Measurements from ENCODE around the gene ITPR1.

ITPR1 gene

DNA sequence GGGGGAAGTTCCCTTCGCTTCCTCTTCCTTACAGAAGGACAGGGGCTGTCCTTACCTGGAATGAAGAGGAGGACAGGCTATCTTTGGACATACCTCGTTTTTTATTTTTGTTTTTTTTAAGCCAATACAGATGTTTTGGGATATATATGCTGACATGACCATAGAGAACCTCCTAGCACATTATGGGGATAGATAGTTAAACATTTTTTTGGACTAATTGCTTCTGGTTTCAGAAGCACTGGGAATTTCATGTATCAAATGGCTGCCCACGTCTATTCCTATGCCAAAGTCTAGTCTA lies 247.9 kb downstream of the ITPR1 start:
- DNase-seq (ENCODE audit: low read depth, low spot score), result no peak

DNA sequence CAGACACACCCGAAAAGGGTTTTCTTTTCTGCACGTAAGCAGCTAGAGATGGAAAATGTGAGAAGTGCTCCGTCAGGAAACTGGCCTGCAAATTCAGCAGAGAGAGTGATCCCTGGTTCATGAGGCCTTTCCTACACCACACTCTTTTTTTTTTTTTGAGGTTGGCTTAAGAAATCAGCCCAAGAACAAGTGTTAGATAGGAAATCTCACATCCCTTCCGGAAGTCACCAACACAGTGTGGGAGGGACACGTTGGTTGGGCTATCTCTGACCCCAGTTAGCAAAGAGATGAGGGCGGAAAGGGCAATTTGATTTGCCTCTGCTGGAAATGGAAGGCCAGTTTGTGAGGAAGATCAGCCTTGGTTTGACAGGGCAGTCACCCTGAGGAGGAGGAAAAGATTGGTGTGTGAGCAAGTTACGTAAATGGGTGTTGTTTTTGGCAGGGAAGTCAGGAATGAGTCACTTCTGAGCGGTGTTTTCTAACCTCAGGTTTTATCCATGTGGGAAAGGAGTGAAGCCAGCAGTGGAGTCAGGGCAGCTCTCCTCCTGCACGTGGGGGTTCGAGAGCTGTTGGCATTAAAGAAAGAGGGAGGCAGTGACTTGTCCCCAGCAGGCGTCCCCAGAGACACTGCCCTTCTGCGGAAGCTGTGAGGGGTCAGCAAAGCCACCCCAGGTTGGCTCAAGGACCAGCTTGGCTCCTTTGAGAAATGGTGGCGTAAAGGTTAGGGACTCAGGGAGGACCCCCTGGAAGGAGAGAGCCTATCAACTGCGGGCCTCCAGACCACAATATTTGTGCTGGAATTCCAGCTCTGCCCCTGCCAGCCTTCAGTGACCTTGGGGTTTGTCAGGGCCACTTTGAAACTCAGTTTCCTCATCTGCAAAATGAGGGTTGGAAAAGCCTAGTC lies 248.5 kb downstream of the ITPR1 start:
- no peak for DNase-seq (ENCODE audit: low read depth, low spot score)

DNA sequence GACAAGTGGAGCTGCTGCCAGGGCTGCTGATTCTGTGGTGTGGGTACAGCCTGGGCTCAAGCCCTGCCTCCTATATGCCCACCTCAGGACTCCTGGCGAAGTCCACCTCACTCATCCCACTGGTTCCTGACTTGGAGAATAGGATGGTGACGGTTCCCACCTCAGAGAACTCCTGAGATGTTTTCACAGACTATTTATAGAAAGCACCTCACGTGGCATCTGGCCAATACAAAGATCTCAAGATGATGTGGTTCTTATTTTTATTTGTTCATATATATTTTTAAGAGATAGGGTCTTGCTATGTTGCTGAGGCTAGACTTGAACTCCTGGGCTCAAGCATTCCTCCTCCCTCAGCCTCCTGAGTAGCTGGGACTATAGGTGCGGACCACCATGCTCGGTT lies 249.2 kb downstream of the ITPR1 start:
- DNase-seq (ENCODE audit: low read depth, low spot score), result no peak

DNA sequence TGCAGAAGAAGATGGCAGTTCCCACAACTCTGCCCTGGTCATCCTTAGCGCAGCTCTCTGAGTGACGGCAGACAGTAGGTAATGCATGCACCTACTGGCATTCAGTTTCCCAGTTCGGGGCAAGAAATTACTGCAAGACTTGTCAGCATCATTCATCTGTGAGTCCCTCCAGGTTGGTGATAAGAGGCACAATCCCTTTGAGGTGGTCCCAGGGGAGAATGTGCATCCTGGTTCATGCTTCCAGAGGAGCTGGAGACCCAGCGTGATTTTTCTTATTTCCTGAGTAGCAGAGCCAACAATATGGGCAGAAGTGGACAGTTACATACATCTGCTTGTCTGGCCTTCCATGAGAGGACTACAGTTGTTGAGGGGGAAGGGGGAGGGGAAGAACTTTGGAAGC lies 250.2 kb downstream of the ITPR1 start:
- DNase-seq (ENCODE audit: low read depth, low spot score), result no peak

DNA sequence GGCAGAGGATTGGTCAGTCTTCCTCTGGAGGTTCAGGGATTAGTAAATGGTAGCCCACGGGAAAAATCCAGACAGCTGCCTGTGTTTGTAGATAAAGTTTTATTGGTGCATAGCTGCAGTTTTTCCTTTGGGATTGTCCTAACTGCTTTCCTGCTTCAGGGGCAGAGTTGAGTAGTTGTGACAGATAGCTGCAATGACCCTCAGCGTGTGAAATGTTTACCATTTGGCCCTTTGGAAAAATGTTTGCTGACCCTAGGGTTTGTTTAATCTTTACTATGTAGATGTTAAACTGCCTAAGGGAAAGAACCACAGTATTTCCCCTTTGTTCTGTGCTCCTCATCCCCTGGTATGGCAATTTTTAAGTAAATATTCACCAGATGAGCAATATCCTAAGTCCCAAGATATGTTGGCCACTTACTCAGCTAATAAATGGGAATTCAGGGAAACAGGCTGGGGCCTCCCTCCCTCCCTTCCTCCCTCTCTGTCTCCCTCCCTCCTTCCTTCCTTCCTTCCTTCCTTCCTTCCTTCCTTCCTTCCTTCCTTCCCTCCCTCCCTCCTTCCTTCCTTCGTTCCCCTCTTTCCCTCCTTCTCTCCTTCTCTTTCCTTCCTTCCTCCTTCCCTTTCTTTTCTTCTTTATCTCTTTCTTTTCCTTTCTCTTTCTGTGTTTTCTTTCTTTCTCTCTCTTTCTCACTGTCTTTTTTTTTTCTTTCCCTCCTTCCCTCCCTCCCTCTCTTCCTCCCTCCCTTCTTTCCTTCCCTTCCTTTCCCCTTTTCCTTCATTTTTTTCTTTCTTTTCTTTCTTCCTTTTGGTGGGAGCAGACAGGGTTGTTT lies 251.5 kb downstream of the ITPR1 start:
- DNase-seq (ENCODE audit: low read depth, low spot score), result no peak

DNA sequence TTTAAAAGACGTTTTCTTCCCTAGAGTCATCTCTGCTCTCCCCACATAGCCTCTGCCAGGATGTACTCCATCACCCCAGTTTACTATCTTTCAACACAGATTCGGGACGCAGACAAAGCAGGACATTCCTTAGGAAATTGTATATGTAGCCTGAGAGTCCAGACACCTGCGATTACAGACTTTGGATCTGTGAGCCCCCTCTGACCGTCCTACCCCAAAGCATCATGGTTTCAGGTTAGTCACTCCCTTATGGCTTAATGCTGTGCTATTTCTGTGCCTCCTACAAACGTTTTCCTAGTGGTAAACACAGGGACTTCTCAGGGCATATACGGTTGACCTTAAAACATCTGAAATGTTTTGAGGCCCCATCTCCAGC lies 252.1 kb downstream of the ITPR1 start:
- DNase-seq (ENCODE audit: low read depth, low spot score), result no peak

DNA sequence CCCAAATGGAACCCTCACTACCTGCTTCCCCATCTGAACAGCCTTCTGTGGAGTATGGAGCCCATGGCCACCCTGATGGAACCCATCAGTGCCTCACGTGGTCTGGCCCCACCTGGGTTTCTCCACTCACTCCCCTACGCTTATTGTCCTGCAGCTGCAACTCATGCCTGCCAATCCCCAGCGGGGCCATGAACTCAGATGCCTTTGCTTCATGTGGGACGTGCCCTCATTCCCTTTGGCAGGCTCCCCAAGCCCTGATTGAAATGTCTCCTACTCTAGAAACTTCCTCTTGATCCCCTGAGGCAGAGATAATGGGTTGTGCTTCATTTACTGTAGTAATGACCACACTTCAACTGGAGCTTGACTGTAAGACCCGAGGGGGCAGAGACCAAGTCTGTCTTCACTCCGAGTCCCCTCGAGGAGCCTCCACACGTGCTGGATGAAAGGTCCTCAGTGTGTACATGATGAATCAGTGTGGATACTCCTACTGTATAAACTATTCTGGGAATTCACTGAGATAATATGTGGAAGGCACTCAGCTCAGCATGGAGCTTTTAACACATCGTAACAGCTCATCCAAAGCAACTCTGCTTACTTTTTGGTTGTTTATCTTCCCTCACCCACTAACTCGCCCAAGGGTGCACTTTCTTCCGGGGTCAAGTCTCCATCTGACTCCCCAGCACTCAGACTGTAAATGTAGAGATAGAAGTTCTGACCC lies 253.3 kb downstream of the ITPR1 start:
- DNase-seq (ENCODE audit: low read depth, low spot score), result no peak

DNA sequence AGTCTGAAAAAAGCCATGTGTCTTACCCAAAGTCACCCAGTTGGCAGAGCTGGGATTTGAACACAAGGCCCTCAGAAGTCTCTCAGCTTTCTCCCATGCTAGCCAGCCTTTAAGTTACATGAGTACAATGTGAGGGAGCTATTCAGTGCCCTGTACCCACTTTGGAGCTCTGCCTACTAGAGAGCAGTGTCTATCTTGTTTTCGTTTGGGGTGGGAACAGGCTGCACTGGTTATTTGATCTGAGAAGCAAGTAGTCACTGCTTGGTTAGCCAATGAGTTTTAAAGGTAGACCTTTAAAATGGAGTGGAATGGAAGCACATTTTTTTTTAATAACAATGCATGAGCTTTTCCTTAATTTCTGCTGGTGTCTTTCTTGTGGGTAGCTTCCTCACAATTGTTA lies 255.0 kb downstream of the ITPR1 start:
- DNase-seq (ENCODE audit: low read depth, low spot score), result no peak

DNA sequence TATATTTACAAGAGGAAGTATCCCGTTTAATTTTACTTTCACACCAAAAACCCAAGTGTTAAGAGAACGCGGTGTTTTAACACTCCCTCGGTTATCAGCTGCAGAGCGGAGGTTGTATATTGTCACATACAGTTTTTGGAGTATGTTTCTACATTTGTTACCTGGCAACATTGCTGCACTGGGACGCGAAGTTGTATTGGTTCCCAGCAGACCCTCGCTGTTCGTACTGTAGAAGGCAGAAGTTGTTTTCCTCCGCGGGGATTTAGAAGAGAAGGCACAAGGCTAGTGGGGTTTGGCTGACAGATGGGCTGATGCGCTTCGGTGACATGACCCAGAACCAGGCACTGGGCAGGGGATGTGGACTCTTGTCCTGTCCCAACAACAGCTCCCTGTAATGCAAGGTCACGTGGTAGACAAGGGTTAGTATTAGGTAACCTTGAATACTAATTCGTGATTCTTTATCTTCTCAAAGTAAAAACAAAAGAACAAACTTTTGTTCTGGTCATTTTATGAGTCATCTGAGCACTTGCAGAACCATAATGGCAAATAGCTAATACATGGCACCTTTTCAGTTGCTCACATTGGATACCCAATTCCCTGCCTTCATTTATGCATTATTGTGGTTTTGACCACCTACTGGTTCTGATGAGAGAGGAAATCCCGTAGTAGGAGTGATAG lies 255.7 kb downstream of the ITPR1 start:
- no peak for DNase-seq (ENCODE audit: low read depth, low spot score)

DNA sequence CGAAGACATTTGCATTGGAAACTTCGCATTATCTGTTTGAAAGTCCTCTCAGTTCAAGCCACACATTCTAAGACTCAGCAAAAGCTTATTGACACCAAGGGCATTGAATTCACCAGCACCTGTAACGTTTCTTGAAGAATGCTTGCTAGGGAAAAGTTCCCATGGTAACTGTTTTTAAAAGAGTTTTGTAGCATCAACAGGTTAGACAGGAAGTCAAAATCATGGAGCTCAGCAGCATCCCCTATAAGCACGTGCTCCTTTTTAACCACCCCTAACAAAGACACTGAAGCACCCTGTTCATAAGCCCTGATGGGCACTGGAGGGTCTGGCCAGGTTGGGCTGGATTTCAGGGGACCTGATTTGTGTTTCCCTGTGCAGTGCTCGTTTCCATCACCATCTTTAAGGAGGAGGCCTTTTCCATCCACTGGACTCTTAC lies 256.4 kb downstream of the ITPR1 start:
- no peak for DNase-seq (ENCODE audit: low read depth, low spot score)

DNA sequence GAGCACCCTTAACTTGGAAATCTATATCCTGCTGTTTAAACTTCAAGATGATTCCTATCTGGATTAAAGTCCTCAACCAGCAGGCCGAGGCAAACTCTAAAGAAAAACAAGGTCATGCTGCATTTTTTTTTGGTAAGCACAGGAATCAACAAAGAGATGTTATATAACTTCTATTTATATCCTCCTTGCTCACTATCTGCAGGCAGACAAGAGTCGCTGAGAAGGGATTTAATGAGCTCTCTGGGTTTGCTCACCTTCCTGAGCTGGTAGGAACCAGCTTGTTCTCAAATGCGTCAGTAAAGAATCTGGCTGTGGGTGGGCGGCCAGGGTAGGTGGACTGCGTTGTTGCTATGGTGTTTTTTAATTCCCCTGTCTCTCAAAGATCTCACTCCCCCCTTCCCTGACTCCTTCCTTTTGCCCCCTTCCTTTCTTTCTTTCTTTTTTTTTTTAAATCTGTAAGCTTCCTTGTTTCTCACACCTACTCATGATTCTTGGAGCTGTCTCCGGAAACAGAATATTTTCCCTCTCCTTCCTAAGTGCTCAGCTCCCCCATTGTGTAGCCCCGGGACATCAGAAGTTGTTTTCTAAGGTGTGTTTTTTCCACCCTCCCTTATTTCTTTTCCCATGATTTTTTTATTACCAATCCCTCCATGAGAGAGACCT lies 257.3 kb downstream of the ITPR1 start:
- DNase-seq (ENCODE audit: low read depth, low spot score), result no peak

DNA sequence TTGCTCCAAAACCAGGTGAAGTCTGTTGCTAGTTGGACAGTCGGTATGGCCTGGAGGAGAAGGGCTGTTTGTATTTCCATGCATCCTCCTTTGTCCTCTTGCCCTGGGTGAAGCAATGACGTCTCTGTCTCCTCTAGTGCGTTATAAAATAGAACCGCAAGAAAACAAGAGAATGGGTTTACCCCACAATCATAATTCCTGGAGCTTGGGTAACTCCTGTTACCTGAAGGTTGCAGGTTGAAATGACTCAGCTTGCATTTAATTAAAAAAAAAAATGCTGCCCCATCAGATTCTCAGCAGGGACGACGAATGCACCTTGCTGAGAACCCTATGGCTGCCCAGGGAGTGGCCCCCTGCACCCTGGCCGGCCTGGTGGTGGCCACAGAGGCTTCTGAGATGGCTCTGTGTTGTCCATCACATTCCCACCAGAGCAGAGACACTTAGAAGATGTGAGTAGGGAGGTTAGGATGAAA lies 257.9 kb downstream of the ITPR1 start:
- DNase-seq (ENCODE audit: low read depth, low spot score), result no peak

DNA sequence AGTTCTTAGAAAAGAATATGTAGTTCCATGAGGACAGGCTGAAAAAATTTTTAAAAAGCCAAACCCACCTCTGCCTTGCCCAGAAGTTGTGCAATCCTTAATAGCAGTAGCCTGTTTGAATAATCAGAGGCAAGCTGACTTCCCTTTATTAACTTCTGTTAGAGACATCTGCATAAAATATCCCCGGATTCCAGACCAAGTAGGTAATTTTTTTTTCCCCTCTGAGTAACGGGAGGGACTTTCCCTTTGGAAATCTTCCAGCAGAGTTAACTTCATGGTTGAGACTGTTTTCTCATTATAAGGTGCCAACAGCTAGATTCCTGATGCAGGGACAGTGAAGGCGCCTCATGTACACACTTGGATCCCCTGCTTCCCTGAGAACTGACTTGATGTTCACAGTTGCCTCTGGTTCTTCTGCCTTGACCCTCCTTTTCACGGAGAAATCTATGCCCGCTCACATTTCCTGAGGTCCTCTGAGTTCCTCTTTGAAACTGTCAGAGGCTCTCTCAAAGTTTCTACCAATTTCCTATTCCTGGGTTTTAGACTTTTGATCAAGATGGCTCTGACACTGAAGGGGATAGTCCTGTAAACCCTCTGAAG lies 258.5 kb downstream of the ITPR1 start:
- no peak for DNase-seq (ENCODE audit: low read depth, low spot score)

DNA sequence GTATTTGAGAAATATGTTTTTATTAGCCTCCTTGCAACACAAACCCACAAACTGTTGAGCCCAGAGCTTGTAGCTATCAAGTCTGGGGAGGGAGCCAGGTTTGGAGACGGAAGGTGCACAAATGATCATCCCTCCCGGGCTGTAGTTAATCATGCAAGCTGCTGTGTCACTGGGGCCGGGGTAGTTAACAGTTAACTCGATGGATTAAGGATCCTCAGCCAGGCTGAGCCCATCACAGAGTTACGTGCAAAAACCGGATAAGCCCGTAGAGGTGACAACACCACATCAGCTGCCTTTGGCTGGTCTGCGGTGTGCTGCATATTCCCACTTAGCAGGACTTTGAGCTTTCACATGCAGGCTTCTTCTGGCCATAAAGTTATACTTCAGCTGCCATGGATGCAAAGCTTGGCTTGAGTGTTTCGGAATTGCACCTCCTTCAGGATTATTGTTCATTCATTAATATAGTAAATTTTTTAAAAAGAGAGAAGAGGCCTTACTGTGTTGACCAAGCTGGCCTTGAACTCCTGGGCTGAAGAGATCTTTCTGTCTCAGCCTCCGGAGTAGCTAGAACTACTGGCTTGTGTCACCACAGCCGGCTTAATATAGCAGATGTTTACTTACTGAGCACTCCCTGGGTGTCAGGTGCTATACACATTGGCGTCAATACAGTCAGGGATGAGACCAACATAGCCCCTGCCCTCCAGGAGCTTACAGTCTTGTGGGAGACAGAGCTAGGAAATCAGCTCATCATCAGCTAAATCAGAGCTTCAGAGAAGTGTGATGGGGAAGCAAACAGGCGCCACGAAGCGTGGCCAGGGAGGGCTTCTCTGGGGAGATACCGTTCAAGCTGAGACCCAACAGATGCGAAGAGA lies 259.3 kb downstream of the ITPR1 start:
- no peak for DNase-seq (ENCODE audit: low read depth, low spot score)

DNA sequence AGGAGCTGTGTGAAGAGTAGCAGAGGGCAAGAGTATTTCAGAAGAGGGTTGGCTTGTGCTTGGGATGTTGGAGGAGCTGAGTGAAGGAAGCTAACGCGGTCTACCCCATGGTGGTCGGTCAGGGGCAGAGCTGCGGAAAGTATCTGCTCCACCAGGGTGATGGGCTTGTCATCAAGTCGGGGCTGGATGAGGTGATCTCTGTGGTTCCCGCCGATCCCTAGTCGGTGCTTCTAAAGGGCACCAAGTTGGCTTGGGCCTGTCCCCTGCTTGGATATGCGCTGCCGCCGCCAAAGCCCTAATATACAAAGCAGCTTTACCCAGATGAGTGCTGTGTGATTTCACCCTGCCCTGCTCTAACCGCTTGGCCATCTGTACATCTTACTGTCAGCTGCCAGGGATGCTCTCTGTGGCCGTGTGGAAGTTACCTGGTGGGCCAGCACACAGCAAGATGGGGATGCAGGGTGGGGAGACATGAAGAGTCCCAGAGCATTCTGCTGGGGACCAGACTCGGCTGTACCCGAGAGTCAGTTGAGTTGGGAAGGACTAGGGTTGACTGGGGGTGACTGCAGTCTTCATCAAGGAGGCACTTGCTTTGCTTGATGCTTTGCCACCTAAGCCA lies 260.0 kb downstream of the ITPR1 start:
- no peak for DNase-seq (ENCODE audit: low read depth, low spot score)

DNA sequence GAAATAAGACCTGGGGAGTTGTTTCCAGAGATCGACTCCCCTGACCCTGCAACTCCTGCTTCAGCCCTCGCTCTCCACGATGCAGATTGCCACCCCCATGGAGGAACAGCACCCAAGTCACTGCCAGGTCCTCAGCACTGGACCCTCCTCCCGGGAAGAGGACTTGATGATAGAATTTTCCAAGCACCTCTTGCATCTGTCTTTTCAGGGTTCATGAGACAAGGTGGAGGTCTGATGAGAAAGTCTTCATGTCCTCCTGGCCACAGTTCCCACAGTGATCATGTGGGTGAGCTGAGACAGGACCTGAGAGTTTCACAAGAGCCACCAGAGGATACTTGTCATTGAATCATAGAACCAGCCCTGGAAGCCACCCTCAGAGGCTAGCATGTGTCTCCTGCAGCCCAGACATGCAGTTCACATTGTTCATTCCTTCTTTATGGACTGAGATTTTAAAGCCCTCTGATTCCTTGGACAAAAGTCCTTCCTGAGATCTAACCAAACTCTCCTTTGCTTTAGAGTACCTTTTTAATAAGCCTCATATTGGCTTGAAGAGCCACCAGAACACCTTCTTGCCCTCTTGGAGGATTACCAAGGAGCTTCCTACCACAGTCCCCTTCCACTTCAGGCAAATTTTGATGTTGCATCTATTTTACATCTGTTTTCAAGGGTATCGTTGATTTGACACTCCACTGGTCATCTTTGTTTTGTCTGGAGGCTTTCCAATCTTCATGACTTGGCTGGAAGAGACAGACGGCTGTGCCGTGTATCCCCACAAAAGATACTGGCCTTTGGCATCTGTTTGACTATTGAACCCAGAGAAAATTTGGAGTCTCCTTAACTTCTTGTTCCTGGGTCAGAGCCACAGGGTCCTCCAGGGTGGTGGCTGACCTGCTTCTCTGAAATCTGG lies 261.3 kb downstream of the ITPR1 start:
- DNase-seq (ENCODE audit: low read depth, low spot score), result no peak

DNA sequence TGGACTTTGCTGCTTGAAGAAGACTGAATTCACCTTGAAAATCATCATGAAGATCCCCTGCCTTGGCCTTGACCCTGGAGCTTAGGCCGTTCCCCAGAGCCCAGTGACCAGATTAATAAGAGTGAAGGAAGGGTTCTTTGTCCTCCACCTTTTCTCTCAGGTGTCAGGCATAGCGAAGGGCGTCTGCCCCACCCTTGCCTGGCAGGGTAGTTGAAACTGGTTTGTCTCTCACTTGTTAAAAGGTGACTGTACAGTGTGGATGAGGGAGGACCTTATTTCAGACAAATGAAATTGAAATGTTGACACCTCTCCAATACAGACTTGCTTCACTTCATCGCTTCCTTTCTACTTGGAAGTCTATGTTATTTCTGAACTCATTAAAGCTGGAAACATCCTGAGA lies 262.4 kb downstream of the ITPR1 start:
- no peak for DNase-seq (ENCODE audit: low read depth, low spot score)

DNA sequence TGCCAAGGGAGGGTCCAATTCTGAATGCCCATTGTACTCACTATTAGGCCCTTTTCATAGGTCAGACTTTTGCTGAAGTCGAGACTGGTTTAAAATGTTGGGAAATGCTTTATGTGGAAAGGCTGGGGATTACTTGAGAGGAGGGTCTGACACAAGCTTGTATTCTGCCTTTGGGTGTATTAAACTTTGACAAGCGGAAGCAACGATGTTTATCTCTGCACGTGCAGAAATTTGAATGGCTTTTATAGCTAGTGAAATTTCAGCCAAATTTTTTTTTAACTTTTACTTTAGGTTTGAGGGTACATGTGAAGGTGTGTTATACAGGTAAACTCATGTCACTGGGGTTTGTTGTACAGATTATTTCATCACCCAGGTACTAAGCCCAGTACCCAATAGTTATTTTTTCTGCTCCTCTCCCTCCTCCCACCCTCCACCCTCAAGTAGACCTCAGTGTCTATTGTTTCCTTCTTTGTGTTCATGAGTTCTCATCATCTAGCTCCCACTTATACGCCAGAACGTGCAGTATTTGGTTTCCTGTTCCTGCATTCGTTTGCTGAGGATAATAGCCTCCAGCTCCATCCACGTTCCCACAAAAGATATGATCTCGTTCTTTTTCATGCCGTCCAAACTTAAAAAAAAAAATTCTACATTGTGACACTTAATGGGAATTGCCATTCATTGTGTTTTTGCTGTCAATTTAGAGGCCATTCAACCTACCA lies 263.1 kb downstream of the ITPR1 start:
- DNase-seq (ENCODE audit: low read depth, low spot score), result no peak

All from activated naive CD8-positive, alpha-beta T cell treated with anti-CD3 and anti-CD28 coated beads, Interleukin-2, amount 50 U/mL, for 16 hours (primary cell).